ENCODE measurements around the gene SACS.
"Not testable (repeated sequence)": the region's sequence is repeated elsewhere in the genome, so short reads cannot be mapped to it uniquely, and the experiment has no call there.

Gene SACS

GRCh38 chr13:23401156-23401555 lies 32.3 kb downstream of the SACS start:
- not testable (repeated sequence) for DNase-seq

- DNase-seq, result no peak
Measured at GRCh38 chr13:23399347-23399746, 34.2 kb downstream of the SACS start.

- DNase-seq, result no peak
Measured at GRCh38 chr13:23394821-23395220, 38.7 kb downstream of the SACS start.

- DNase-seq, result no peak
Measured at GRCh38 chr13:23392925-23393645, 40.4 kb downstream of the SACS start.

GRCh38 chr13:23392313-23392712 lies 41.2 kb downstream of the SACS start:
- no peak for DNase-seq

- no peak for DNase-seq
Measured at GRCh38 chr13:23391752-23392151, 41.8 kb downstream of the SACS start.

- DNase-seq, result no peak
Measured at GRCh38 chr13:23386533-23386932, 47.0 kb downstream of the SACS start.

- no peak for DNase-seq
Measured at GRCh38 chr13:23385931-23386330, 47.6 kb downstream of the SACS start.

GRCh38 chr13:23384111-23384510 lies 49.4 kb downstream of the SACS start:
- peak in 1 of 2 donors; percentile 7 for DNase-seq

- DNase-seq, result no peak
Measured at GRCh38 chr13:23383151-23383550, 50.4 kb downstream of the SACS start.

- DNase-seq, result no peak
Measured at GRCh38 chr13:23381866-23382265, 51.6 kb downstream of the SACS start.

GRCh38 chr13:23380534-23380933 lies 53.0 kb downstream of the SACS start:
- DNase-seq, result no peak

GRCh38 chr13:23377983-23378632 lies 55.4 kb downstream of the SACS start:
- peak; percentile 39 to 49 for DNase-seq

GRCh38 chr13:23377579-23377978 lies 55.9 kb downstream of the SACS start:
- DNase-seq, result no peak

- DNase-seq, result peak; percentile 97 to 99
Measured at GRCh38 chr13:23375001-23375971, 58.2 kb downstream of the SACS start.

- DNase-seq, result no peak
Measured at GRCh38 chr13:23372264-23372906, 61.1 kb downstream of the SACS start.

- DNase-seq, result no peak
Measured at GRCh38 chr13:23367907-23368306, 65.6 kb downstream of the SACS start.

GRCh38 chr13:23365652-23366051 lies 67.8 kb downstream of the SACS start:
- no peak for DNase-seq

- no peak for DNase-seq
Measured at GRCh38 chr13:23359882-23360281, 73.6 kb downstream of the SACS start.

- no peak for DNase-seq
Measured at GRCh38 chr13:23357349-23357748, 76.2 kb downstream of the SACS start.

GRCh38 chr13:23356368-23356767 lies 77.1 kb downstream of the SACS start:
- no peak for DNase-seq

GRCh38 chr13:23354520-23354919 lies 79.0 kb downstream of the SACS start:
- DNase-seq, result no peak

GRCh38 chr13:23352161-23352560 lies 81.3 kb downstream of the SACS start:
- DNase-seq, result no peak

All from stimulated activated CD4-positive, alpha-beta T cell treated with anti-CD3 and anti-CD28 coated beads, Interleukin-2, amount 100 ng/mL, for 48 hours (primary cell).